ENCODE results near the gene VEZF1.
A peak's percentile ranks its signal among the peaks of the same experiment; 100 is the strongest.

Gene VEZF1

GRCh38 chr17:57999010-57999495, 11.0 kb upstream of the VEZF1 start:
- no peak for DNase-seq

GRCh38 chr17:57997085-57997809, 9.2 kb upstream of the VEZF1 start:
- DNase-seq: no peak

- peak; percentile 69 to 75 for DNase-seq
Measured at GRCh38 chr17:57995076-57995956, 7.3 kb upstream of the VEZF1 start.

GRCh38 chr17:57994436-57994835, 6.4 kb upstream of the VEZF1 start:
- DNase-seq: no peak

- peak in 1 of 2 experiments; percentile 24 for DNase-seq
Measured at GRCh38 chr17:57993471-57994365, 5.7 kb upstream of the VEZF1 start.

GRCh38 chr17:57991537-57991936, 3.5 kb upstream of the VEZF1 start:
- DNase-seq: no peak

- DNase-seq: no peak
Measured at GRCh38 chr17:57990037-57990436, 2.0 kb upstream of the VEZF1 start.

GRCh38 chr17:57988301-57989250, 522 bp upstream of the VEZF1 start:
- DNase-seq: peak in 1 of 2 experiments; percentile 81

- DNase-seq: peak; percentile 55 to 62
Measured at GRCh38 chr17:57986841-57987580, 1.0 kb downstream of the VEZF1 start.

- DNase-seq: no peak
Measured at GRCh38 chr17:57985675-57985974, 2.4 kb downstream of the VEZF1 start.

GRCh38 chr17:57984936-57985674, 2.9 kb downstream of the VEZF1 start:
- DNase-seq: no peak

- no peak for DNase-seq
Measured at GRCh38 chr17:57984261-57984890, 3.7 kb downstream of the VEZF1 start.

- DNase-seq: no peak
Measured at GRCh38 chr17:57983446-57983845, 4.6 kb downstream of the VEZF1 start.

GRCh38 chr17:57982452-57983170, 5.4 kb downstream of the VEZF1 start:
- DNase-seq: no peak

- no peak for DNase-seq
Measured at GRCh38 chr17:57980522-57980921, 7.5 kb downstream of the VEZF1 start.

GRCh38 chr17:57979076-57979475, 9.0 kb downstream of the VEZF1 start:
- DNase-seq: no peak

GRCh38 chr17:57976594-57976993, 11.5 kb downstream of the VEZF1 start:
- no peak for DNase-seq

GRCh38 chr17:57975044-57975443, 13.0 kb downstream of the VEZF1 start:
- DNase-seq: no peak
